Panc1 (cell line): ENCODE measurements around the gene RALGAPB. TPM values are rescaled to one million over a fixed set of nuclear protein-coding genes. Genes with fewer than 3 reads are reported as not detected.

Experiments used
- ATAC-seq: fragments of 200-7000 bp; cut with Tn5 transposase; 2 replicates; pipeline ENCODE4 v1.9.1; 2020; ENCODE audit warnings: mild to moderate bottlenecking, moderate library complexity
- BruUV-seq: library from RNA; stranded (reverse); fragments of 400-500 nt; replicated peaks from 2 replicates; lab custom pipeline; 2021; lab: Mats Ljungman, UMichigan
- CTCF ChIA-PET: fragments of 300-600 bp; sonication (Branson Sonifier 250); formaldehyde crosslinking; loops from one replicate; lab custom pipeline; 2022; ENCODE audit warnings: antibody characterized with exemption; lab: Charles Lee
- POLR2A ChIA-PET: fragments of 300-600 bp; sonication (Branson Sonifier 250); formaldehyde crosslinking; loops from one replicate; lab custom pipeline; 2022; ENCODE audit warnings: antibody characterized with exemption; lab: Charles Lee
- DNase-seq: peaks from one replicate; pipeline ENCODE4 v3.0.0-alpha.2; 2010; ENCODE audit warnings: low read depth, low spot score
- H3K27ac ChIP-seq: 2 replicates; pipeline ENCODE4 v1.5.1; 2011; ENCODE audit warnings: mild to moderate bottlenecking, low read length, inconsistent platforms
- H3K27me3 ChIP-seq: fragments of 200-500 bp; sonication (Bioruptor generic); 2 replicates; pipeline ENCODE4 v1.6.0; 2014; ENCODE audit warnings: low read length, inconsistent platforms; ENCODE audit not compliant: control insufficient read depth, insufficient read depth
- H3K36me3 ChIP-seq: fragments of 200-500 bp; sonication (Bioruptor generic); 2 replicates; pipeline ENCODE4 v1.5.1; 2014; ENCODE audit warnings: inconsistent platforms, mild to moderate bottlenecking, low read length, moderate library complexity; ENCODE audit not compliant: control insufficient read depth, insufficient read depth
- H3K4me1 ChIP-seq: 2 replicates; pipeline ENCODE4 v1.5.1; 2011; ENCODE audit warnings: inconsistent platforms, mild to moderate bottlenecking, low read length, moderate library complexity; ENCODE audit not compliant: control insufficient read depth, insufficient read depth
- H3K4me3 ChIP-seq, 2 experiments: 2 replicates each; pipeline ENCODE4 v1.5.1; 2011 to 2012; ENCODE audit warnings: low read depth in 2 of 2, low read length in 2 of 2, mild to moderate bottlenecking in 2 of 2, inconsistent platforms in 1 of 2, moderate library complexity in 1 of 2
- H3K9me3 ChIP-seq: fragments of 200-500 bp; sonication (Bioruptor generic); 2 replicates; pipeline ENCODE4 v1.5.1; 2014; ENCODE audit warnings: low read depth, mild to moderate bottlenecking, inconsistent platforms, low read length, moderate library complexity; ENCODE audit not compliant: control insufficient read depth, insufficient read depth
- CTCF ChIP-seq: fragments of 450-650 bp; IDR thresholded peaks from 2 replicates; pipeline ENCODE4 v1.5.1; 2017; ENCODE audit warnings: mild to moderate bottlenecking
- POLR2AphosphoS5 ChIP-seq: IDR thresholded peaks from 2 replicates; pipeline ENCODE4 v1.6.1; 2012; ENCODE audit warnings: mild to moderate bottlenecking, low read depth, low read length, moderate library complexity
- REST ChIP-seq, 2 experiments: IDR thresholded peaks; 2 replicates each; pipeline ENCODE4 v1.6.1; 2011 to 2012; ENCODE audit warnings: low read depth in 2 of 2, control low read depth in 1 of 2, low read length in 1 of 2, mild to moderate bottlenecking in 1 of 2, moderate library complexity in 1 of 2; ENCODE audit not compliant: insufficient read depth in 1 of 2
- SIN3A ChIP-seq: IDR thresholded peaks from 2 replicates; pipeline ENCODE4 v1.6.1; 2012; ENCODE audit warnings: low read depth, mild to moderate bottlenecking, low read length, moderate library complexity, borderline replicate concordance; ENCODE audit not compliant: insufficient read depth
- TCF7L2 ChIP-seq: IDR thresholded peaks from 2 replicates; pipeline ENCODE4 v1.6.1; 2011; ENCODE audit warnings: mild to moderate bottlenecking, low read depth, low read length, inconsistent platforms
- in situ Hi-C: cut with HindIII; loops from 2 replicates; pipeline ENCODE4 v1.10.0; 2016; ENCODE audit warnings: low sequenced_read_pairs, low pct_unique_long_range_greater_than_20kb
- intact Hi-C: fragments of 100-400 bp; cut with micrococcal nuclease; formaldehyde crosslinking; loops from one replicate; pipeline ENCODE4 v1.10.0; 2022; ENCODE audit not compliant: unreplicated experiment
- total RNA-seq: library from RNA; stranded (reverse); gene quantifications from one replicate; pipeline ENCODE4 v1.2.1, GENCODE V29; 2021; ENCODE audit not compliant: unreplicated experiment

Gene RALGAPB
- total RNA-seq, 1 experiment from 2014 or later: 33.1 TPM

DNA sequence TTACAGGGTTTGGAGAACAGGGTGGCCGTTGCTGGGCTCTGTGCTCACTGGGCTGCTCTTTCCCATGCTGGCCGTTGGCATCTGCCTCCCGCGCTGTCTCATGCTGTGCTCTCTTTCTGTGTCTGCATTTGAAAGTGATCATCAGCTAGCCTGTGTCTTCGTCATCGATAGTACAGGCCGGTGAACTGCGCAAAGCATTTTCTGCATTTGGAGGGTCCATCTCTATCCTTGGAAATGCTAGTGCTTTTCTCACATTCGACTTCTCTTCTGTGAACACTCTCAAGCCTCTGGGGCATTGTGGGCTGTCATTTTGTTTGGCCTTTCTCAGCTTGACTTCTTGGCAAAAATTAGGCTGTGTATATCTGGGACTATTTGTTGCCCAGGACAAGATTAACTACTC, 30.7 kb upstream of the RALGAPB start:
- POLR2A ChIA-PET: no interaction called here
- no peak overlapping the region for H3K4me3 ChIP-seq
- H3K27ac ChIP-seq: no peak overlapping the region
- peaks cover 2% of the 10 kb centered on the region; the same call in 1 of the 2 replicates for H3K36me3 ChIP-seq
- H3K4me1 ChIP-seq: no peaks in the 10 kb centered on the region
- intact Hi-C loops (no loop called here), in situ Hi-C loops (no loop called here)
- H3K9me3 ChIP-seq: no peaks in the 10 kb centered on the region
- BruUV-seq: no TSS peak
- CTCF ChIA-PET: no interaction called here
- DNase-seq: no peak
- no peak for ATAC-seq
- H3K27me3 ChIP-seq: no peaks in the 10 kb centered on the region
- TF ChIP-seq REST (IDR thresholded peaks at IDR 0.05; ENCODE audit: insufficient read depth in 1 of 2, low read depth in 2 of 2, low read length in 1 of 2): no peak
- no peak for TF ChIP-seq POLR2AphosphoS5
- TF ChIP-seq CTCF: no peak
- TF ChIP-seq SIN3A: no peak
- no peak for TF ChIP-seq TCF7L2

GRCh38 chr20:38445381-38445796, 27.3 kb upstream of the RALGAPB start:
- ATAC-seq (no peak), DNase-seq (no peak)
- in situ Hi-C loops: no loop called here
- no peaks in the 10 kb centered on the region for H3K27me3 ChIP-seq
- H3K4me1 ChIP-seq: peaks cover 13% of the 10 kb centered on the region
- POLR2A ChIA-PET: interaction anchor here (1.1 kb wide), 1 partner anchor 10 kb away, joined by 3 read pairs; the partner anchor contains the start of gene SNHG17
- no peak overlapping the region for H3K4me3 ChIP-seq
- H3K9me3 ChIP-seq: no peaks in the 10 kb centered on the region
- CTCF ChIA-PET: no interaction called here
- no peak for TF ChIP-seq SIN3A
- no peak for TF ChIP-seq POLR2AphosphoS5
- TF ChIP-seq CTCF: no peak
- no peak for TF ChIP-seq REST (IDR thresholded peaks at IDR 0.05; ENCODE audit: insufficient read depth in 1 of 2, low read depth in 2 of 2, low read length in 1 of 2)
- TF ChIP-seq TCF7L2: no peak
- BruUV-seq: no TSS peak
- intact Hi-C loops: no loop called here
- no peak overlapping the region for H3K27ac ChIP-seq
- H3K36me3 ChIP-seq: peaks cover 2% of the 10 kb centered on the region; the same call in 1 of the 2 replicates
